MCF 10A (cell line): Measurements from ENCODE around the gene TMEM185A. TPM values are rescaled to one million over a fixed set of nuclear protein-coding genes. Genes with fewer than 3 reads are reported as not detected.

Experiments used
- BruUV-seq: library from RNA; stranded (reverse); fragments of 400-500 nt; replicated peaks from 2 replicates; lab custom pipeline; 2021; lab: Mats Ljungman, UMichigan
- CTCF ChIA-PET: fragments of 300-600 bp; sonication (Branson Sonifier 250); formaldehyde crosslinking; extraction: SDS; loops from one replicate; lab custom pipeline; 2021; ENCODE audit warnings: antibody characterized with exemption, inconsistent platforms; lab: Yijun Ruan, JAX
- POLR2A ChIA-PET: fragments of 300-600, 350-650 bp; sonication (Branson Sonifier 250); formaldehyde crosslinking; extraction: SDS; loops from one replicate; lab custom pipeline; 2020; ENCODE audit warnings: antibody characterized with exemption, inconsistent platforms; lab: Yijun Ruan, JAX
- DNase-seq: peaks from one replicate; pipeline ENCODE4 v3.0.0-alpha.2; 2018; ENCODE audit not compliant: unreplicated experiment
- H3K27ac Mint-ChIP-seq: one replicate; pipeline ENCODE4 v1.8.0; 2022; ENCODE audit warnings: mild to moderate bottlenecking, low read depth, mixed read lengths; ENCODE audit not compliant: unreplicated experiment
- H3K27me3 Mint-ChIP-seq: one replicate; pipeline ENCODE4 v1.8.0; 2022; ENCODE audit warnings: mixed read lengths; ENCODE audit not compliant: insufficient read depth, unreplicated experiment
- H3K36me3 Mint-ChIP-seq: one replicate; pipeline ENCODE4 v1.8.0; 2022; ENCODE audit warnings: mild to moderate bottlenecking, moderate library complexity, mixed read lengths; ENCODE audit not compliant: insufficient read depth, unreplicated experiment
- H3K4me1 Mint-ChIP-seq: one replicate; pipeline ENCODE4 v1.8.0; 2022; ENCODE audit warnings: mixed read lengths; ENCODE audit not compliant: insufficient read depth, unreplicated experiment
- H3K4me3 Mint-ChIP-seq: one replicate; pipeline ENCODE4 v1.8.0; 2022; ENCODE audit warnings: mild to moderate bottlenecking, moderate library complexity, mixed read lengths; ENCODE audit not compliant: unreplicated experiment
- H3K9me3 Mint-ChIP-seq: one replicate; pipeline ENCODE4 v1.8.0; 2022; ENCODE audit warnings: mixed read lengths; ENCODE audit not compliant: unreplicated experiment
- intact Hi-C: fragments of 100-400 bp; cut with micrococcal nuclease; formaldehyde crosslinking; loops from 2 replicates; pipeline ENCODE4 v1.14.1; 2022
- total RNA-seq: library from RNA; stranded (reverse); gene quantifications from 2 replicates; pipeline ENCODE4 v1.2.3, GENCODE V29; 2022
- TF ChIP-seq, protein P1 (sequence below): fragments of 200-600 bp; IDR thresholded peaks from one replicate; pipeline ENCODE4 v1.8.0; 2022; ENCODE audit warnings: antibody characterized with exemption, mild to moderate bottlenecking; ENCODE audit not compliant: unreplicated experiment

TMEM185A gene
- total RNA-seq, 1 experiment from 2014 or later, result 15.5 TPM

DNA sequence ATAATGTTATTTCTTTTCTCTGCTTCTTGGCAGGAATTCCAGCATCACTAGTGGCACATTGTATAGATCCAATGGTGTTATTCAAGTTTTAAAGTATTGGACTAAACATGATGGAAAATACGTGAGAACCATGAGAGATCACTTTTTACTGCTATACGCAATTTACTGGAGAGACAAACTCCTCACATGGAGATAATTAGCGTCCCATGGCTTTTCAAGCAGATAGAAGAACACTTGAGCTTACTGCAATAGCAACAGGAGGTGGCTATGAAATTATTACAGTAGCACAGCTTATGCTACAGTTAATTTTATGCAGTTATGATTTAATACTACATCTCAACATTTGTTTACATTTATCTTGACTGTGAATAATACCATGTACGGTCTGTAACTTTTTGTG is 11.9 kb upstream of the TMEM185A start:
- no peaks in the 10 kb centered on the region for H3K9me3 Mint-ChIP-seq
- TF ChIP-seq, protein P1, sequence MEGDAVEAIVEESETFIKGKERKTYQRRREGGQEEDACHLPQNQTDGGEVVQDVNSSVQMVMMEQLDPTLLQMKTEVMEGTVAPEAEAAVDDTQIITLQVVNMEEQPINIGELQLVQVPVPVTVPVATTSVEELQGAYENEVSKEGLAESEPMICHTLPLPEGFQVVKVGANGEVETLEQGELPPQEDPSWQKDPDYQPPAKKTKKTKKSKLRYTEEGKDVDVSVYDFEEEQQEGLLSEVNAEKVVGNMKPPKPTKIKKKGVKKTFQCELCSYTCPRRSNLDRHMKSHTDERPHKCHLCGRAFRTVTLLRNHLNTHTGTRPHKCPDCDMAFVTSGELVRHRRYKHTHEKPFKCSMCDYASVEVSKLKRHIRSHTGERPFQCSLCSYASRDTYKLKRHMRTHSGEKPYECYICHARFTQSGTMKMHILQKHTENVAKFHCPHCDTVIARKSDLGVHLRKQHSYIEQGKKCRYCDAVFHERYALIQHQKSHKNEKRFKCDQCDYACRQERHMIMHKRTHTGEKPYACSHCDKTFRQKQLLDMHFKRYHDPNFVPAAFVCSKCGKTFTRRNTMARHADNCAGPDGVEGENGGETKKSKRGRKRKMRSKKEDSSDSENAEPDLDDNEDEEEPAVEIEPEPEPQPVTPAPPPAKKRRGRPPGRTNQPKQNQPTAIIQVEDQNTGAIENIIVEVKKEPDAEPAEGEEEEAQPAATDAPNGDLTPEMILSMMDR, result no peak
- DNase-seq, result no peak
- no peaks in the 10 kb centered on the region for H3K36me3 Mint-ChIP-seq
- no peak overlapping the region for H3K27ac Mint-ChIP-seq
- no peaks in the 10 kb centered on the region for H3K27me3 Mint-ChIP-seq
- BruUV-seq, result no TSS peak
- ChIA-PET POLR2A (no interaction called here), CTCF (no interaction called here)
- intact Hi-C loops, result no loop called here
- H3K4me3 Mint-ChIP-seq, result no peak overlapping the region
- no peaks in the 10 kb centered on the region for H3K4me1 Mint-ChIP-seq

GRCh38 chrX:149641835-149642234 is 10.2 kb upstream of the TMEM185A start:
- BruUV-seq, result no TSS peak
- ChIA-PET POLR2A (no interaction called here), CTCF (no interaction called here)
- no peak overlapping the region for H3K4me3 Mint-ChIP-seq
- H3K4me1 Mint-ChIP-seq, result no peaks in the 10 kb centered on the region
- intact Hi-C loops, result no loop called here
- H3K27me3 Mint-ChIP-seq, result no peaks in the 10 kb centered on the region
- no peaks in the 10 kb centered on the region for H3K9me3 Mint-ChIP-seq
- DNase-seq, result no peak
- no peaks in the 10 kb centered on the region for H3K36me3 Mint-ChIP-seq
- TF ChIP-seq, protein P1, result no peak
- no peak overlapping the region for H3K27ac Mint-ChIP-seq

DNA sequence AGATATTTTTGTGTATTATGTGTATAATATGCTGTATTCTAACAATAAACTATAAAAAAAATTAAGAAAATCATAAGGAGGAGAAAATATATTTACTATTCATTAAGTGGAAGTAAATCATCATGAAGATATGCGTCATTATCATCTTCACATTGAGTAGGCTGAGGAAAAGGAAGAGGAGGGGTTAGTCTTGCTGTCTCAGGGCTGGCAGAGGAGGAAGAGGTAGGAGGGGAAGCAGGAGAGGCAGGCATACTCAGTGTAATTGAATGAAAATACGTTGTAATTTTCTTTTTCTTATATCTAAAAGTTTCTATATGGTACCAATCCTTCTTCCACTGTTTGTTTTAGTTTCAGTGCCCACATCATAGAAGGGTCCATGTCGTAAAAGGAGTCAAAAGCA is 9.8 kb upstream of the TMEM185A start:
- no peaks in the 10 kb centered on the region for H3K27me3 Mint-ChIP-seq
- no peaks in the 10 kb centered on the region for H3K4me1 Mint-ChIP-seq
- no peak overlapping the region for H3K27ac Mint-ChIP-seq
- DNase-seq, result no peak
- no peaks in the 10 kb centered on the region for H3K9me3 Mint-ChIP-seq
- no TSS peak for BruUV-seq
- no peaks in the 10 kb centered on the region for H3K36me3 Mint-ChIP-seq
- TF ChIP-seq, protein P1, result no peak
- ChIA-PET POLR2A (no interaction called here), CTCF (no interaction called here)
- intact Hi-C loops, result no loop called here
- no peak overlapping the region for H3K4me3 Mint-ChIP-seq

DNA sequence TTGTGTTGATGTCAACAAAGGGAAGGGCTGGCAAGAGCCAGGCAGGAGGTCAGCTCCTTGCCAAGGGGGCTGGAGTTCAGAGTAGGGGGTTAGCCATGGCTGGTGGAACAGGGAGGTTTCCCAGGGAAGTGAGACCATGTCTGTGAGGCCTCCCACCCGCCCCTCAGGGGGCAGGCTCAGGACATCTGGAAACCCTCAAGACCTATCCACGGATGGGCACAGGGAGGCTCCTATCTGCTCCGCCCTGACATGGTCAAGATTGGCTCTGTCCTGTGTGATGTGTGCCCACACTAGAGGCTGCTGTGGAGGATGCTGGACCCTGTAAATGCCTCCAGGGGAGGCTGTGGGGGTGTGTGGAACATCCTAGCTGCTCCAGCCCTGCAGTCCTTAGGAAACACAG is 8.0 kb upstream of the TMEM185A start:
- TF ChIP-seq, protein P1, result no peak
- H3K9me3 Mint-ChIP-seq, result no peaks in the 10 kb centered on the region

More for the DNA sequence above, 8.0 kb upstream of the TMEM185A start:
- H3K27ac Mint-ChIP-seq, result no peak overlapping the region
- no peaks in the 10 kb centered on the region for H3K36me3 Mint-ChIP-seq
- H3K4me3 Mint-ChIP-seq, result no peak overlapping the region
- ChIA-PET CTCF (interaction anchor here (0.6 kb wide), 1 partner anchor 45 kb away, joined by 3 read pairs; no protein-coding TSS in a partner anchor), POLR2A (no interaction called here)
- no peak for DNase-seq
- no peaks in the 10 kb centered on the region for H3K27me3 Mint-ChIP-seq
- no peaks in the 10 kb centered on the region for H3K4me1 Mint-ChIP-seq
- intact Hi-C loops, result no loop called here
- no TSS peak for BruUV-seq
